Stimulated activated naive CD8-positive, alpha-beta T cell treated with anti-CD3 and anti-CD28 coated beads, Interleukin-15, Interleukin-2, amounts not matched to agents 100 ng/mL and 50 ng/mL, for 24 hours (primary cell): ENCODE data around the gene DTNB.

ENCODE experiments used
- H3K27ac Mint-ChIP-seq: one replicate; pipeline ENCODE4 v1.8.0; 2021; ENCODE audit warnings: mild to moderate bottlenecking, mixed read lengths
- H3K27me3 Mint-ChIP-seq: one replicate; pipeline ENCODE4 v1.8.0; 2021; ENCODE audit warnings: mixed read lengths
- H3K36me3 Mint-ChIP-seq: one replicate; pipeline ENCODE4 v1.8.0; 2021; ENCODE audit warnings: low read depth, mixed read lengths
- H3K4me1 Mint-ChIP-seq: one replicate; pipeline ENCODE4 v1.8.0; 2021; ENCODE audit warnings: low read depth, mixed read lengths
- H3K4me3 Mint-ChIP-seq: one replicate; pipeline ENCODE4 v1.8.0; 2021; ENCODE audit warnings: mild to moderate bottlenecking, mixed read lengths
- H3K9me3 Mint-ChIP-seq: one replicate; pipeline ENCODE4 v1.8.0; 2021; ENCODE audit warnings: mixed read lengths

Gene DTNB

GRCh38 chr2:25453199-25453905 is 220.0 kb downstream of the DTNB start:
- peak overlapping the region; percentile 45 for H3K4me3 Mint-ChIP-seq
- peaks cover 32% of the 10 kb centered on the region for H3K4me1 Mint-ChIP-seq
- H3K27me3 Mint-ChIP-seq = no peaks in the 10 kb centered on the region
- peak overlapping the region; percentile 84 for H3K27ac Mint-ChIP-seq
- no peaks in the 10 kb centered on the region for H3K9me3 Mint-ChIP-seq
- H3K36me3 Mint-ChIP-seq = peaks cover 17% of the 10 kb centered on the region

GRCh38 chr2:25448808-25449207 is 224.6 kb downstream of the DTNB start:
- Mint-ChIP-seq H3K27ac (no peak overlapping the region), H3K4me1 (peaks cover 23% of the 10 kb centered on the region), H3K9me3 (no peaks in the 10 kb centered on the region), H3K27me3 (no peaks in the 10 kb centered on the region), H3K36me3 (peaks cover 27% of the 10 kb centered on the region), H3K4me3 (no peak overlapping the region)

GRCh38 chr2:25447018-25447417 is 226.4 kb downstream of the DTNB start:
- Mint-ChIP-seq H3K9me3 (no peaks in the 10 kb centered on the region), H3K27me3 (no peaks in the 10 kb centered on the region), H3K27ac (no peak overlapping the region), H3K4me3 (no peak overlapping the region), H3K4me1 (peaks cover 5% of the 10 kb centered on the region), H3K36me3 (peaks cover 27% of the 10 kb centered on the region)

DNA sequence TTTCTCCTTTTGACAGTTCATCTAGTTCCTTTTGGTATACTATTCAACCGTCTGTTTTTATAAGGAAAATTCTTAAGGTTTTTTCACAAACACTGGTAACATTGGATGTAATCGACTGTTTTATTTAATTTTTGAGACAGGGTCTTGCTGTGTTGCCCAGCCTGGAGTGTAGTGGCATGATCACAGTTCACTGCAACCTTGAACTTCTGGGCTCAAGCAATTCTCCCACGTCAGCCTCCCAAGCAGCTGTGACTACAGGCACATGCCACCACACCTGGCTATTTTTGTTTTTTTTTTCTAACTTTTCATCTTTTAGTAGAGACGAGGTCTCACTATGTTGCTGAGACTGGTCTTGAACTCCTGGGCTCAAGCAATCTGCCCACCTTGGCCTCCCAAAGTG is 227.3 kb downstream of the DTNB start:
- H3K4me1 Mint-ChIP-seq = no peaks in the 10 kb centered on the region
- no peak overlapping the region for H3K27ac Mint-ChIP-seq
- no peak overlapping the region for H3K4me3 Mint-ChIP-seq
- H3K36me3 Mint-ChIP-seq = peaks cover 23% of the 10 kb centered on the region
- no peaks in the 10 kb centered on the region for H3K9me3 Mint-ChIP-seq
- H3K27me3 Mint-ChIP-seq = no peaks in the 10 kb centered on the region

DNA sequence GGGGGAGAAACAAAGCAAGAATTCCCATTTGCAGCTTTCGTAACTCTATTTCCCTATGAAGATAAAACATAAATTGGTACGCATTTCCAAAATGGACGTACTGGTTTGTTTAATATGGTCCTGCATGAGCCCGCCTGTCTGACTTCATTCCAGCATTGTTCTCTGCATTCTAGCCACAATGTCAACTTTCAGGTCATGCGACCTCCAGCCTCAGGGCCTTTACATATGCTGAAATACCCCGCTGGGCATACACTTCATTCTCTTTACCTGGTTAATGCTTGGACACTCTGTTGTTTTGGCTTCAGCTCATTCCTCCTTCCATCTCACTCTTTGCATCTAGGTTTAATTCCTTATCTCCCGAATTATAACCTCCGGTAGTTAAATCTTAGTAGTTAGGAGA is 227.9 kb downstream of the DTNB start:
- H3K36me3 Mint-ChIP-seq = peaks cover 25% of the 10 kb centered on the region
- no peaks in the 10 kb centered on the region for H3K27me3 Mint-ChIP-seq
- H3K9me3 Mint-ChIP-seq = no peaks in the 10 kb centered on the region
- no peaks in the 10 kb centered on the region for H3K4me1 Mint-ChIP-seq
- no peak overlapping the region for H3K4me3 Mint-ChIP-seq
- no peak overlapping the region for H3K27ac Mint-ChIP-seq

DNA sequence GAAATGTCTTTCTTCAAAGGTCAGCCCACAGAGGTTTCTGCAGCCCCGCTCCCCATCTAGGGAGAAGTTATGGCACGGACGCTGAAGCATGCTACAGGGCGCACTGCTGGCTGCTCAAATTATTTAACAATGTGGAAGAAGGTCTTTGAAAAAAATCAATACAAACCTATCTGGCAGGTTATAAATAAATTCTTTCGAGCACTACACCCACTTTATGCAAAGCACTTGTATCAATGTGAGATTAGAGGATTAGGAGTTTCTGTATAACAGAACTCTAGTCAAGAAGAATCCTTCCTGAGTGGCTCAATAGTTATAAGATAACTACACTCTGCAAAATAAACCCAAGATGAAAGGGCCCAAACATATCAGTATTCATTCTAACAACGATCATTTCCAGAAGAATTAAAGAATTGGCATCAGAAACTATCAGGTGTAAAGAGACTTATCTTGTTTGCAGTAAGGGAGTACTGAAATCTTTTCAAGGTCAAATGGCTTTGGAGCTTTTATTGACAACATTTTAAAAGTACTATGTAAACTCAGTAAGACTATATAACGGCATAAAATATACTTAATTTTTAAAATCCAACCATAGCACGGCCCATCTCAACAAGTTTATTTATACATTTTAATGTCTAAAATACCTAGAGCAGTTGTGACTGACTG is 228.6 kb downstream of the DTNB start:
- Mint-ChIP-seq H3K36me3 (peaks cover 21% of the 10 kb centered on the region), H3K9me3 (no peaks in the 10 kb centered on the region), H3K27me3 (no peaks in the 10 kb centered on the region), H3K4me3 (no peak overlapping the region), H3K27ac (no peak overlapping the region), H3K4me1 (no peaks in the 10 kb centered on the region)

- no peak overlapping the region for H3K4me3 Mint-ChIP-seq
- H3K36me3 Mint-ChIP-seq = peaks cover 14% of the 10 kb centered on the region
- no peak overlapping the region for H3K27ac Mint-ChIP-seq
- H3K9me3 Mint-ChIP-seq = no peaks in the 10 kb centered on the region
- no peaks in the 10 kb centered on the region for H3K4me1 Mint-ChIP-seq
- H3K27me3 Mint-ChIP-seq = no peaks in the 10 kb centered on the region
Observed at GRCh38 chr2:25443766-25444165, 229.6 kb downstream of the DTNB start.

DNA sequence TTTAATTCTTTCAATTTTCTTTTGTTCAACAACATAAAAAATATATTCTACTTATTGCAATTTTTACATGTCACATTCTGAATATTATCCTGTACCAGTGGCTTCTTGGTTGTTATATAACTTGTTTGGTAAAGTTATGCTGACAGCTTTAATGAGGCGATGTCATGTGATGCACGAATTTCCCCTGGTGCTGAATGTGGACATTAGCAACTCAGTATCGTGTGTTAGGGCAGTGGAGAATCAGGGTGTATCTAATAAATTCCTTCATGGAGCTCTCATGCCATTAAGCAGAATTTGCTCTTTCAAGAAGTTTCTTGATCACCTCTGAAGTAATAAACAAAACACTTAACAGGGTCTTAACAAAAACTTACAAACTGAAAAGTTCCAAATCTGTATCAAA is 232.0 kb downstream of the DTNB start:
- Mint-ChIP-seq H3K27me3 (no peaks in the 10 kb centered on the region), H3K4me3 (no peak overlapping the region), H3K9me3 (no peaks in the 10 kb centered on the region), H3K4me1 (no peaks in the 10 kb centered on the region), H3K36me3 (peaks cover 5% of the 10 kb centered on the region), H3K27ac (no peak overlapping the region)

GRCh38 chr2:25438793-25439192 is 234.6 kb downstream of the DTNB start:
- H3K36me3 Mint-ChIP-seq = peaks cover 11% of the 10 kb centered on the region

GRCh38 chr2:25437881-25438662 is 235.3 kb downstream of the DTNB start:
- Mint-ChIP-seq H3K9me3 (no peaks in the 10 kb centered on the region), H3K4me3 (no peak overlapping the region), H3K4me1 (no peaks in the 10 kb centered on the region), H3K36me3 (peaks cover 11% of the 10 kb centered on the region), H3K27ac (no peak overlapping the region), H3K27me3 (no peaks in the 10 kb centered on the region)

More at GRCh38 chr2:25438793-25439192, 234.6 kb downstream of the DTNB start:
- H3K4me3 Mint-ChIP-seq = no peak overlapping the region
- H3K9me3 Mint-ChIP-seq = no peaks in the 10 kb centered on the region
- H3K4me1 Mint-ChIP-seq = no peaks in the 10 kb centered on the region
- no peaks in the 10 kb centered on the region for H3K27me3 Mint-ChIP-seq
- no peak overlapping the region for H3K27ac Mint-ChIP-seq

DNA sequence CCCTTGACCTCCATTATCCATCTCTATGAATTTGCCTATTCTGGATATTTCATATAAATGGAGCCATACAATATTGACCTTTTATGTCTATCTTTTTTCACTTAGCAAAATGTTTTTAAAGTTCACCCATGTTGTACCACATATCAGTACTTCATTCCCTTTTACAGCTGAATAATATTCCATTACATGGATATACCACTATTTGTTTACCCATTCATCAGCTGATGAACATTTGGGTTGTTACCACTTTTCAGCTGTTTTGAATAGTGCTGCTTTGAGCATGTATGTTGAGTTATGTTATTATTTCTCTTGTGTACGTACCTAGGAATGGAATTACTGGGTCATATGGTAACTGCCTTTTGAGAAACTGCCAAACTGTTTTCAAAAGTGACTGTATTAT is 238.0 kb downstream of the DTNB start:
- H3K36me3 Mint-ChIP-seq = peaks cover 7% of the 10 kb centered on the region
- H3K27ac Mint-ChIP-seq = peak overlapping the region; percentile 5
- H3K4me3 Mint-ChIP-seq = no peak overlapping the region
- no peaks in the 10 kb centered on the region for H3K9me3 Mint-ChIP-seq
- no peaks in the 10 kb centered on the region for H3K27me3 Mint-ChIP-seq
- H3K4me1 Mint-ChIP-seq = no peaks in the 10 kb centered on the region

DNA sequence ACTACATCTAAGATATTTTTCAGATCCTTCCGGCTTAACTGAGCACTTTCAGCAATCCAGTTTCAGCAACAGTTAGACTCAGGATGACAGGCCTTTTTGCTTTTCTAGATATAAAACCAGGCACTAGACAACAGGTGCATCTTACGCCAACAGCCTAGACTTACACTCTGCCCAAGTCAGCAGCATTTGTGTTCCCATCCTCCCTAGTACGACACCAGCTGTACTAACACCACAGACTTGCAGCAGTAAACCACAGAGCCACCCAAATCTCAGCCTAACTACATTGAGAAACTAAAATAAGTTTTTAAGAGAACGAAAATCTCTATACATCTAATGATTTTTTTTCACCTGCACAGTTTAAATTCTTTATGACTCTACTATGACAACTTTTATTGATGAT is 241.8 kb downstream of the DTNB start:
- Mint-ChIP-seq H3K27me3 (no peaks in the 10 kb centered on the region), H3K36me3 (peaks cover 7% of the 10 kb centered on the region), H3K27ac (no peak overlapping the region), H3K4me3 (no peak overlapping the region), H3K9me3 (no peaks in the 10 kb centered on the region), H3K4me1 (no peaks in the 10 kb centered on the region)

GRCh38 chr2:25430556-25430955 is 242.8 kb downstream of the DTNB start:
- H3K27me3 Mint-ChIP-seq = no peaks in the 10 kb centered on the region
- no peak overlapping the region for H3K27ac Mint-ChIP-seq
- no peaks in the 10 kb centered on the region for H3K4me1 Mint-ChIP-seq
- H3K4me3 Mint-ChIP-seq = no peak overlapping the region
- H3K36me3 Mint-ChIP-seq = peaks cover 4% of the 10 kb centered on the region
- H3K9me3 Mint-ChIP-seq = no peaks in the 10 kb centered on the region

DNA sequence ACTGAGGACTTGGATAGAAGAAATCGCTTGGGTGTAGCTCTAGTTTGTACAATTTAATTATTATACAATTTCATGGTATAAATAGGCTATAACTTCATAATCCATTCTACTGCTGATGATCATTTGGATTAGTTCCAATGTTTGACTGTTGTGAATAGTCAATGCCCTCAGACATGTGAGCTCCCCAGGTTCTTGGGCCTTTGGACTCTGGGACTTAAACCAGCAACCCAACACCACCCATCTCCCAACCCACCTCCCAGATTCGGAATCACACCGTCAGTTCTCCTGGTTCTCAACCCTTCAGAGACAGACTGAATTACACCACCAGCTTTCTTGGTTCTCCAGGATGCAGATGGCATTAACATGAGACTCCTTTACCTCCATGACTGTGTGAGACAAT is 247.1 kb downstream of the DTNB start:
- H3K4me1 Mint-ChIP-seq = peaks cover 8% of the 10 kb centered on the region
- no peak overlapping the region for H3K27ac Mint-ChIP-seq
- no peaks in the 10 kb centered on the region for H3K36me3 Mint-ChIP-seq

DNA sequence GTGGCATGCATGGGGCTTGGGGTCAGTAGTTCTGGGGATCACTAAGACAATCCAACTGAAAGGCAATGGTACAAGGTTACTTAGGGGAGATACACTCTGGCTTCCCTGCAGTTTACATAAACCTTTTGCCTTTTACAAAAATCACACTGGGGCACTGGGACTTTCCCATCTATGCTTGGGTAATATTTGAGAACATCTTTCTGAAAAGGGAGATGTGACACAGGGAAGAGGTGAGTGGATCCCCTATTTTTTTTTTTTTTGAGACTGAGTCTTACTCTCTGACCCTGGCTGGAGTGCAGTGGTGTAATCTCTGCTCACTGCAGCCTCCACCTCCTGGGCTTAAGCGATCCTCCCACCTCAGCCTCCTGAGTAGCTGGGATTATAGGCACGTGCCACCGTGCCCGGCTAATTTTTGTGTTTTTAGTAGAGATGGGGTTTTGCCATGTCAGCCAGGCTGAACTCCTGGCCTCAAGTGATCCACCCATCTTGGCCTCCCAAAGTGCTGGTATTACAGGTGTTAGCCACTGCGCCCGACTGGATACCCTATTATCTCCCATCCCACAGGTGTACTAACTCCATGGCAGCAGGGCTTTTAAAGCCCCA is 248.8 kb downstream of the DTNB start:
- Mint-ChIP-seq H3K9me3 (no peaks in the 10 kb centered on the region), H3K27me3 (no peaks in the 10 kb centered on the region), H3K27ac (peak overlapping the region; percentile 26), H3K36me3 (peaks cover under 1% of the 10 kb centered on the region), H3K4me3 (no peak overlapping the region), H3K4me1 (peaks cover 26% of the 10 kb centered on the region)

More for the DNA sequence above, 247.1 kb downstream of the DTNB start:
- no peaks in the 10 kb centered on the region for H3K27me3 Mint-ChIP-seq
- no peaks in the 10 kb centered on the region for H3K9me3 Mint-ChIP-seq
- H3K4me3 Mint-ChIP-seq = no peak overlapping the region
